Stimulated activated CD4-positive, alpha-beta T cell treated with anti-CD3 and anti-CD28 coated beads, TNF-alpha, amount 100 ng/mL, for 24 hours (primary cell): ENCODE data around the gene ENO2.

Experiments
- DNase-seq, 3 experiments: peaks; one replicate each; pipeline ENCODE4 v3.0.0-alpha.2; 2020; ENCODE audit warnings: low read depth in 3 of 3

The ENO2 gene

GRCh38 chr12:6960593-6961277, 46.4 kb downstream of the ENO2 start:
- DNase-seq, result no peak

- DNase-seq, result peak; percentile 89 to 95 (median 89)
Measured at GRCh38 chr12:6961278-6961694, 46.9 kb downstream of the ENO2 start.

DNA sequence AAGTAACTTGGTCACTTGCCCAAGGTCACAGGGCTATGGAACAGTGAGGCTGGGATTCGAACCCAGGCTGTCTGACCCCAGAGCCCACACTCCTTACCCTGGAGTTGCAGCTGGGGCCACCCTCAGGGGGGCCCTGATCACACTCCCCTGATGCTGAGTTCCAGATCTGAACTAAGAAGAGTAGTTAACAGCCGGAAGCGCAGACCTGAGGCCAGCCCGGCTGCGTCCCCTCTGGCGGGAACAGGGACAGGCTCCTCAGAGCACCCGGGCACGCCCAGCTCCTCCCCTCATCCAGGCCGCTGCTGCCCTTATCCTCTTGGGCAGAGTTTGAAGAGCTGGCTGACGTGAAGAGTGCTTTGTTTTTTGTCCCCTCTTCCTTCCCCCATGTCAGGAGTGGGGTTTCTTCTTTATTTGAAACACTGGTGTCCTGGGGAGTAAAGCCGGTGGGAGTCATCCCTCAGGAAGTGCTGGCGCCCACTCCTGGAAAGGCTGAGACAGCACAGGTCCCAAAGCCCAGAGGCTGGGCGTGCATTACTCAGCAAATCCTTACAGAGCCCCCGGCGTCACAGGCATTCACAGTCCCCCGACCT, 47.4 kb downstream of the ENO2 start:
- peak in 1 of 3 experiments; percentile 68 for DNase-seq

GRCh38 chr12:6962285-6963015, 48.1 kb downstream of the ENO2 start:
- no peak for DNase-seq

GRCh38 chr12:6963016-6963731, 48.8 kb downstream of the ENO2 start:
- no peak for DNase-seq

DNA sequence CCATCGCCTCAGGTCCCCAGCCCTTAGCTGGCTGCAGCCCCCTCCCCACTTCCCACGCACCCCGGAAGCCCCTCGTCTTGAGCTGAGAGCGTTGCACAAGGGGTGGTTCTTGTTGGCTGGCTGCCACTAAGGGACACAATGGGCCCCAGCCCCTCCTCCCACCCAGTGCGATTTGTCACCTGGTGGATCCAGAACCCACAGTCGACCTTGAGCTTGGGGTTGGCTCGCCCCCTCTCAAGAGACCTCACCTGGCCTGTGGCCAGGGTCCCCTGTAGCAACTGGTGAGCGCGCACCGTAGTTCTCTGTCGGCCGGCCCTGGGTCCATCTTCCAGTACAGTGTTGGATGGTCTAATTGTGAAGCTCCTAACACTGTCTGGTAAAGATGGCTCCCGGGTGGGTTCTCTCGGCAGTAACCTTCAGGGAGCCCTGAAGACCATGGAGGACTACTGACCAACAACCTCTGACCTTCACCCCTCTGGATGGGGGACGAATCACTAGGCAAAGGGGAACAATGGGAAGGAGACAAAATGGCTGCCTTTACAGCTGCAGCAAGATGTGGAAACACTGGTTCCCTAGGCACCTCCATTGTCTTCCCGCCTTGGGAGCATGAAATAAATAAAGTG, 49.5 kb downstream of the ENO2 start:
- DNase-seq, result no peak

GRCh38 chr12:6964605-6965025, 50.2 kb downstream of the ENO2 start:
- DNase-seq, result no peak

GRCh38 chr12:6965026-6965661, 50.8 kb downstream of the ENO2 start:
- DNase-seq, result peak; percentile 81 to 83 (median 83)

- no peak for DNase-seq
Measured at GRCh38 chr12:6965714-6966113, 51.3 kb downstream of the ENO2 start.

DNA sequence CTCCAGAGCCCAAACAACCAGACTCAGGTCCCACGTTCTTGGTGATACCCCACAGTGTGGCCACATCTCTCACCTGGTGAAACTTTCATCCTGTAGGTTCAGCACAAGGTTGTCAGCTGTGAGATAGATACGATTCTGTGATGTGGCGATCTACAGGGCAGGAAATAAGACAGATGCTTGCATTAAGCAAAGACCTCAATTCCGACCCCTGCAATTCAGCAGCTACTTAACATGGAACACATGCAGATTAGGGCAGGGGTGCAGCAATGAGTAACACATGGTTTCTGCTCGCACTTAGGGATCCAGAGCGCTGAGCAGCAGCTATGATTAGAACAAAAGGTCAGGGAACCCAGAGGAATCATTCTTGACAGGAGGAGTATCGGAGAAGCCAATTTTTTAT, 52.0 kb downstream of the ENO2 start:
- no peak for DNase-seq

DNA sequence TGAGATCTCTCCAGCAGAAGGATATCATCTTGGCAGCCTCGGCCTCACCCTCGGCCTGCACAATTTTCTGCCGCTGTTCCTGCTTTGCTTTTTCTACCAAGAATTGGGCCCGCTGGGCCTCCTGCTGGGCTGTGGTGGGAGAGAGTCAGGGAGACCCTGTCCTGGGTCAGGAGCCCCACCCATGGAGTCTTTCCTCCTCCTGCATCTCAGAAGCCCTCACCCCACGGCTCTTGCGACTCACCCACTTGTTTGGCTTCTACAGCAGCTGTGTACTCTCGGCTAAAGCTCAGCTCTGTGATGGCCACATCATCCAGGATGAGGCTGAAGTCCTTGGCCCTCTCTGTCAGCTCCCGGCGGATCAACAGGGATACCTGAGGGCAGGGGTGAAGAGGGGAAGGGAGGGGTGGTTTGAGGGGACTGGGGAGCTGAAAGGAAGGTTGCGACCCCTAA, 53.3 kb downstream of the ENO2 start:
- no peak for DNase-seq

DNA sequence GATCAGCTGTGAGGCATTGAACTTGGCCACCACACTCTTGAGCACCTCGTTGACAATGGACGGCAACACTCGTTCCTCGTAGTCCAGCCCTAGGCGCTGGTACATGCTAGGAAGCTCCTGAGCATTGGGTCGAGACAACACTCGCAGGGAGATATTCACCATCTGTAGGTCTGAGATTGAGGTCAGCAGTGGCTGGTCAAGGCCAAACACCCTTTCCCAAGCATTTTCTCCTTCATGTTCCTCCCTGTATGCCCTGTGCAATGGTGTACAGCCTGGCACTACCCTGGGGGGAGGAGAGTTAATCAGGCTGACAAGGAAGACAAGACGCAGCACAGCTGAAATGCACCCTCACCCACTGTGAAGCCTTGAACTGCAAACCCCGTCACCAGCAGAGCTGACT, 54.0 kb downstream of the ENO2 start:
- no peak for DNase-seq

DNA sequence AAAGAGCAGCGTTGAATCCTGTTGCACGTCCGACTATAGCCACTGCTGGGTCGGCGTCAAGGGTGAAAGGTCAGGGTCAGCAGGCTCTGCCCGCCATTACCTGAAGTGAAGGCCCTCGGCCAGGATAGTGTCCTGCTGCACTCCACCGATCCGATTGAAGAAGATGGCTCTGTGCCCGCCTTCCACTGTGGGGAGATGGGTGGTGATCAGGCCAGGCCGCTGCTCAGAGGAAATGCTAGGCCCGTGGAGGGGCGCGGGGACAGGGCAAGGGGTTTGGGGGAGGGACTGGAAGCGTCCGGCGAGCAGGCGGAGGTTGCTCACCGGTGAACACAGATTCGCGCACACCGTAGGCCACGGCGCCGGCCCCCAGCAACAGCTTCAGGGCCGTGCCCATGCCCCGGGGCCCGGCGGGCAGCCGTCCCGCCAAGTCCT, 55.7 kb downstream of the ENO2 start:
- no peak for DNase-seq
